RWPE1 (cell line): Measurements from ENCODE around the gene STARD7.

Source experiments
- CTCF ChIA-PET: fragments of 350-600 bp; sonication (Branson Sonifier 250); formaldehyde crosslinking; extraction: SDS; loops from one replicate; lab custom pipeline; 2021; lab: Yijun Ruan, JAX
- POLR2A ChIA-PET: fragments of 400-600 bp; formaldehyde crosslinking; extraction: SDS; loops from one replicate; lab custom pipeline; 2020; ENCODE audit warnings: antibody characterized with exemption; ENCODE audit not compliant: low non-redundant PET; lab: Yijun Ruan, JAX
- DNase-seq: peaks from one replicate; pipeline ENCODE4 v3.0.0; 2012; ENCODE audit warnings: low spot score
- H3K27ac ChIP-seq: fragments of 450-650 bp; 2 replicates; pipeline ENCODE4 v1.5.1; 2017
- TF ChIP-seq, protein P1 (sequence below): fragments of 450-650 bp; conservative IDR thresholded peaks from 2 replicates; pipeline ENCODE4 v1.5.1; 2017; ENCODE audit warnings: low read depth, mild to moderate bottlenecking

Gene STARD7

DNA sequence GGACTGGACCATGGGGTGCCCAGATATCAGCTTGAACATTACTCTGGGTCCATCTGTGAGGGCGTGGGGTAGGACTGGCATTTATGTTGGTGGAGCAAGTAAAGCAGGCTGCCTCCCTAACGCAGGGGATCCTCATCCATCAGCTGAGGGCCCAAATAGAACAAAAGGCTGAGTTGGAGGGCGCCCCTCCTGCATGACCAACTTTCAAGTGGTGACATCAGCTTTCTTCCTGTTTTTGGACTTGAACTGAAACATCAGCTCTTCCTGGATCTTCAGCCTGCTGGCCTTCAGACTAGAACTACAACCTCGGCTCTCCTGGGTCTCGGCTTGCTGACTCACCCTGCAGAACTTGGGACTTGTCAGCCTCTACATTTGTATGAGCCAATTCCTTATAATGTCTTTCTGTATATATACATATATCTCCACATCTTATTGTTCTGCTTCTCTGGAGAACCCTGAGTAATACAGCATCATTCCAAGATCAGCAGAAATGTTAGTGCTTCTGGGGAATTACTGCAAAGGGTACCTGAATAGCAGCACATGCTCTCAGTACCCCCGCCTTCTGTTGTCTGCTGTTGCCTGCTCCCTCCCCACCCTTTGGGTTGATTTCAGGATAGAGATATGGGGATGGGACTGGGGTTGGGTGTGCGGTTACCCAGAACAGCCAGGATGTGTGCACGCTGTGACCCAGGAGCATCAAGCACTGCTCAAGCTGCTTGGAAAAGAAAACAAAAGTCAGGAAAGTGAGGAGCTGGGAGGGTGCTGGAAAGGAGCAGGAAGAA is 37.2 kb upstream of the STARD7 start:
- ChIA-PET POLR2A (no interaction called here), CTCF (no interaction called here)
- H3K27ac ChIP-seq, result 0 out of 2 replicates have a peak overlapping the region, but pooled peaks have one; percentile 19
- TF ChIP-seq, protein P1, sequence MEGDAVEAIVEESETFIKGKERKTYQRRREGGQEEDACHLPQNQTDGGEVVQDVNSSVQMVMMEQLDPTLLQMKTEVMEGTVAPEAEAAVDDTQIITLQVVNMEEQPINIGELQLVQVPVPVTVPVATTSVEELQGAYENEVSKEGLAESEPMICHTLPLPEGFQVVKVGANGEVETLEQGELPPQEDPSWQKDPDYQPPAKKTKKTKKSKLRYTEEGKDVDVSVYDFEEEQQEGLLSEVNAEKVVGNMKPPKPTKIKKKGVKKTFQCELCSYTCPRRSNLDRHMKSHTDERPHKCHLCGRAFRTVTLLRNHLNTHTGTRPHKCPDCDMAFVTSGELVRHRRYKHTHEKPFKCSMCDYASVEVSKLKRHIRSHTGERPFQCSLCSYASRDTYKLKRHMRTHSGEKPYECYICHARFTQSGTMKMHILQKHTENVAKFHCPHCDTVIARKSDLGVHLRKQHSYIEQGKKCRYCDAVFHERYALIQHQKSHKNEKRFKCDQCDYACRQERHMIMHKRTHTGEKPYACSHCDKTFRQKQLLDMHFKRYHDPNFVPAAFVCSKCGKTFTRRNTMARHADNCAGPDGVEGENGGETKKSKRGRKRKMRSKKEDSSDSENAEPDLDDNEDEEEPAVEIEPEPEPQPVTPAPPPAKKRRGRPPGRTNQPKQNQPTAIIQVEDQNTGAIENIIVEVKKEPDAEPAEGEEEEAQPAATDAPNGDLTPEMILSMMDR, result no peak
- no peak for DNase-seq

DNA sequence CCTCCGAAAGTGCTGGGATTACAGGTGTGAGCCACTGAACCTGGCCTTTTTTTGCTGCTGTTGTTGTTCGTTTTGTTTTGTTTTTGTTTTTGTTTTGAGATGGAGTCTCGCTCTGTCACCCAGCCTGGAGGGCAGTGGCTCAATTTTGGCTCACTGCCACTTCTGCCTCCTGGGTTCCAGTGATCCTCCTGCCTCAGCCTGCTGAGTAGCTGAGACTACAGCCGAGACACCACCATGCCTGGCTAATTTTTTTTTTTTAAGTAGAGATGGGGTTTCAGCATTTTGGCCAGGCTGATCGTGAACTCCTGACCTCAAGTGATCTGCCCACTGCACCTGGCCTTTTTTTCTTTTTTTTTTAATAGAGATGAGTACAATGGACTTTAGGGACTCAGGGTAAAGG is 35.2 kb upstream of the STARD7 start:
- TF ChIP-seq, protein P1, result no peak
- H3K27ac ChIP-seq, result no peak overlapping the region
- no peak for DNase-seq
- ChIA-PET CTCF (no interaction called here), POLR2A (no interaction called here)

DNA sequence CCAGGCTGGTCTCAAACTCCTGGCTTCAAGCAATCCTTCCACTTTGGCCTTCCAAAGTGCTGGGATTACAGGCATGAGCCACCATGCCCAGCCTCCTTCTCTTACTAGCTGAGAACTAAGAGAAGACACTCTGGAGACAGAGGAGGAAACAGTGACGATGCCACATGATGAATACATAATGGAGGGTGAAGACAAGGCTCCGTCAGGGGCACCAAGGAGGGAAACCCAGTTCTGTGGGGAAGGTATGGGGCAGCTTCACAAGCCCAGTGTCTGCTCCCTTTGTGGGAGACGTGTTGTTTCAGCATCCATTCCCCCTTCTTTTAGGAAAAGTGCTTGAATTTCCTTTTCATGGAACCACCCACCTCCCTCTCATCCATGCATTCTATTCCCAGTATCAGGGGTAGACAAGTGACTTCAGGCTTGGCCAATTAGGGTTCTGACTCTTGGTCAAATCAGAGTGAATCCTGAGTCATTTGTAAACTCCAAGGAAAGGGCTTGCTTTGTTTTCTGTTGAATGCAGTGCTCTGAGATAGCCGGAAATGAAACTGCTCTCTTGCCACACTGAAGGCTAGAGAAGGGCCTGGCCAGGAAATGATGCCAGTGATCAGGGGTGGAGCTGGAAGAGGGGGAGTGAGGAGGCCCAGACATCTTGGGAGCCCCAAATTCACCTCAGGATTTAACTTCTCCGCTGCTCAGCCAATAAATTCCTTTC is 33.4 kb upstream of the STARD7 start:
- DNase-seq, result peak; percentile 71
- H3K27ac ChIP-seq, result peak overlapping the region; percentile 79
- POLR2A ChIA-PET, result no interaction called here
- TF ChIP-seq, protein P1, result no peak
- CTCF ChIA-PET, result interaction anchor here (0.8 kb wide), 1 partner anchor 140 kb away, joined by 3 read pairs; no protein-coding TSS in a partner anchor

DNA sequence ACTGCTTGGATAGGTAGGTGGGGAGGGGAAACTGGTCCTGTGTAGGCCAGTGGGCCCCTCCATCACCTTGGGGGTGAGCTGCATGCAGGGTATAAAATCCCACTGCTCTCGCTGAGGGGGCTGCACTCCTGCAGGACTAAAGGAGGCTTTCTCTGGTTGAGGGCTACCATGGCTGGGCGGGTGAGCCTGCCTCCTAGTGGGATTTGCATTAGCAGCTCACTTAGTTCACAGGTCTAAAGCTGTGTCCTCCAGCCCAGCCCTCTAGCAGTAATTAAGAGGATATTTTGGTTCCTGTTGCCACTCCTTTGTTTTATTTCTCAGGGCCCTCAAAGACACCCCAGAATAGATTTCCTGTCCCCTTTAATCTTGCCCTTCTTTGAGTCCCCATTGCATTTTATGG is 32.6 kb upstream of the STARD7 start:
- POLR2A ChIA-PET, result interaction anchor here (1.0 kb wide), 1 partner anchor 33 kb away, joined by 3 read pairs; the partner anchor contains the start of gene STARD7
- TF ChIP-seq, protein P1, result no peak
- no peak for DNase-seq
- H3K27ac ChIP-seq, result peak overlapping the region; percentile 79
- CTCF ChIA-PET, result interaction anchor here (0.8 kb wide), 1 partner anchor 139 kb away, joined by 3 read pairs; no protein-coding TSS in a partner anchor

DNA sequence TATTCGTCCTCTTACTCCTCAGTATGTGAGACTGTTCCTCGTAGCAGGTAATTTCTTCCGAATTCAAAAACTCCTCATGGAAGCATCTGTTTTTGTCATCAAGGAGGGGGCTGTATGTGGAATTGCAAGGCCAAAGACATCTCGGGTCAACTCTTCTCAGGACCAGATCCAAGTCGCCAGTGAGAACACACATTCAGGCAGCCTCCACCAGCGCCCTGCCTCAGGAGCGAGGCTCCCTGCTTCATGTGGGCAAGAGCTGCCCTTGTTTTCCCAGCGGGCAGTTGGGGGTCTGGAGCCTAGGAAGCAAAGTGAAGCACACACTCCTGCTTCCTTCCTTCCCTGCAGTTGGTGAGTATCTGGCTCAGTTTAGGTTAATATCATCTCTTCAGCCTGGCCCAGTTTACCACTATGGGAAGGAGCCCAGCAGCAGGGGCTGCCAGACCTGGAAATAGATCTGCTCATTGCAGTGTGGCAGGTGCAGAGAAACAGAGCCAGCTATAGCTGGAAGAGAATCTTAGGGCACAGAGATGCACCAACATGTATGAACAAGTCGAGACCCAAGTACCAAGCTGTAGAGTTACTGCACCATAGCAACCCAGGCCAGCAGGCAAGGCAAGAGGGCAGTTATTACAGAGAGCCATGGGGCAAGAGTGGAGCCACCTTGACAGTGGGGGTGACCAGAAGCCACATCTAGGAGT is 31.9 kb upstream of the STARD7 start:
- DNase-seq, result no peak
- H3K27ac ChIP-seq, result peak overlapping the region; percentile 79
- ChIA-PET POLR2A (interaction anchor here (1.0 kb wide), 1 partner anchor 32 kb away, joined by 3 read pairs; the partner anchor contains the start of gene STARD7), CTCF (interaction anchor here (0.6 to 1.1 kb wide), 2 partner anchors 13 to 85 kb away, joined by 3 read pairs; no protein-coding TSS in a partner anchor)
- TF ChIP-seq, protein P1, result no peak
